ENCODE results near the gene C3orf20.

C3orf20 gene

GRCh38 chr3:14678015-14678503 is 3.1 kb downstream of the C3orf20 start:
- DNase-seq (ENCODE audit: low spot score) = no peak
- no peak for TF ChIP-seq CTCF (IDR thresholded peaks at IDR 0.05; ENCODE audit: borderline replicate concordance, control extremely low read depth, extremely low read depth, insufficient read depth, missing control alignments)
- in situ Hi-C loops (cut with MboI; ENCODE audit: low sequenced_read_pairs, unreplicated experiment) = loop anchor here (10.0 kb wide), 1 partner anchor 107 kb away; no protein-coding TSS in a partner anchor

DNA sequence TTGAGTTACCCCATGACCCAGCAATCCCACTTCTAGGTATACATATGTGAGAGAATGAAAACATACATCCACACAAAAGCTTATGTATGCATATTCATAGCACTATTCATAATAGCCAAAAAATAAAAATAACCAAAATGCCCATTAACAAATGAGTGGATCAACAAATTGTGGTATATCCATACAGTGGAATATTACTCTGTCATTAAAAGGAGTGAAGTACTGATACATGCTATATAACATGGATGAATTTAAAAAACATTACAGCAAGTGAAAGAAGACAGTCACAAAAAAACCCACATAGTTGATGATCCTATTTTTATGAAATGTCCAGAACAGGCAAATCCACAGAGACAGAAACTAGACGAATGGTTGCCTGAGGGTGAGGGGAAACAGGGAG is 5.2 kb downstream of the C3orf20 start:
- in situ Hi-C loops (cut with MboI; ENCODE audit: low sequenced_read_pairs, unreplicated experiment) = no loop called here
- DNase-seq (ENCODE audit: low spot score) = no peak
- no peak for TF ChIP-seq CTCF (IDR thresholded peaks at IDR 0.05; ENCODE audit: borderline replicate concordance, control extremely low read depth, extremely low read depth, insufficient read depth, missing control alignments)

GRCh38 chr3:14680716-14681115 is 5.8 kb downstream of the C3orf20 start:
- in situ Hi-C loops (cut with MboI; ENCODE audit: low sequenced_read_pairs, unreplicated experiment) = no loop called here
- DNase-seq (ENCODE audit: low spot score) = no peak

GRCh38 chr3:14684447-14684846 is 9.5 kb downstream of the C3orf20 start:
- DNase-seq (ENCODE audit: low spot score) = no peak
- in situ Hi-C loops (cut with MboI; ENCODE audit: low sequenced_read_pairs, unreplicated experiment) = no loop called here
- no peak for TF ChIP-seq CTCF (IDR thresholded peaks at IDR 0.05; ENCODE audit: borderline replicate concordance, control extremely low read depth, extremely low read depth, insufficient read depth, missing control alignments)

More at GRCh38 chr3:14680716-14681115, 5.8 kb downstream of the C3orf20 start:
- TF ChIP-seq CTCF (IDR thresholded peaks at IDR 0.05; ENCODE audit: borderline replicate concordance, control extremely low read depth, extremely low read depth, insufficient read depth, missing control alignments) = no peak

- no peak for DNase-seq (ENCODE audit: low spot score)
- no peak for TF ChIP-seq CTCF (IDR thresholded peaks at IDR 0.05; ENCODE audit: borderline replicate concordance, control extremely low read depth, extremely low read depth, insufficient read depth, missing control alignments)
- in situ Hi-C loops (cut with MboI; ENCODE audit: low sequenced_read_pairs, unreplicated experiment) = no loop called here
Measured at GRCh38 chr3:14685179-14685578, 10.2 kb downstream of the C3orf20 start.

DNA sequence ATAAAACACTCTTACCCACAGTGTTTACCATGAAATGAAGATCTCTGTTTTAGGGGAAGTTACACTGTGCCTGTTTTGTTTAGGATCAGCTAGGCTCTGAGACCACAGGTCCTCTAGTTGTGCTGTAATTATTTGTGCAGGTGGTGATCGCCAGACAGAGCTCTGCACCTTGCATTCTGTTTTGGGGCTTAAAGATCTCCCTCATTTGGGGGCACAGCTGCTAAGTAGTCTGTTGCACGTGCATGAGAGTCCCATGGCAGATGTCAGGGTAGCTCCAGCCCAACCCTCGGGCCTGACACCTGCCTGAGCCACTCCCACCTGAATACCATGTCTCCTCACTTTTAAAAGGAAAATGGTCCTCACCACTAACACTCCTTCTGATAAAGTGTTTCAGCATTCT is 12.4 kb downstream of the C3orf20 start:
- in situ Hi-C loops (cut with MboI; ENCODE audit: low sequenced_read_pairs, unreplicated experiment) = no loop called here
- no peak for DNase-seq (ENCODE audit: low spot score)
- no peak for TF ChIP-seq CTCF (IDR thresholded peaks at IDR 0.05; ENCODE audit: borderline replicate concordance, control extremely low read depth, extremely low read depth, insufficient read depth, missing control alignments)

- DNase-seq (ENCODE audit: low spot score) = no peak
- in situ Hi-C loops (cut with MboI; ENCODE audit: low sequenced_read_pairs, unreplicated experiment) = no loop called here
- TF ChIP-seq CTCF (IDR thresholded peaks at IDR 0.05; ENCODE audit: borderline replicate concordance, control extremely low read depth, extremely low read depth, insufficient read depth, missing control alignments) = no peak
Measured at GRCh38 chr3:14688525-14688924, 13.6 kb downstream of the C3orf20 start.

Data from GM13976 (cell line).